PC-3 (cell line): ENCODE results near the gene FDXR. TPM values are rescaled to one million over a fixed set of nuclear protein-coding genes. Genes with fewer than 3 reads are reported as not detected.
"Not testable (repeated sequence)": the region's sequence is repeated elsewhere in the genome, so short reads cannot be mapped to it uniquely, and the experiment has no call there.

Source experiments
- ATAC-seq: fragments of 200-7000 bp; cut with Tn5 transposase; 2 replicates; pipeline ENCODE4 v1.9.1; 2020; ENCODE audit warnings: mild to moderate bottlenecking, moderate library complexity
- BruUV-seq: library from RNA; stranded (reverse); fragments of 400-500 nt; replicated peaks from 2 replicates; lab custom pipeline; 2021; lab: Mats Ljungman, UMichigan
- CTCF ChIA-PET: fragments of 300-600 bp; sonication (Branson Sonifier 250); formaldehyde crosslinking; loops from one replicate; lab custom pipeline; 2022; ENCODE audit warnings: antibody characterized with exemption; lab: Charles Lee
- POLR2A ChIA-PET: fragments of 300-600 bp; sonication (Branson Sonifier 250); formaldehyde crosslinking; loops from one replicate; lab custom pipeline; 2022; ENCODE audit warnings: antibody characterized with exemption; ENCODE audit not compliant: unreplicated experiment; lab: Charles Lee
- DNase-seq: peaks from one replicate; pipeline ENCODE4 v3.0.0-alpha.2; 2015
- H2AFZ ChIP-seq: fragments of 300-600 bp; sonication (generic); 2 replicates; pipeline ENCODE4 v1.6.0; 2016; ENCODE audit warnings: antibody characterized with exemption, low read length
- H3F3A ChIP-seq: fragments of 300-600 bp; sonication (generic); one replicate; pipeline ENCODE4 v1.6.0; 2017; ENCODE audit warnings: antibody characterized with exemption, low read length, control low read depth, mild to moderate bottlenecking; ENCODE audit not compliant: unreplicated experiment
- H3K27ac ChIP-seq: fragments of 300-600 bp; sonication (generic); 2 replicates; pipeline ENCODE4 v1.5.1; 2016; ENCODE audit warnings: mild to moderate bottlenecking, low read length
- H3K27me3 ChIP-seq: fragments of 300-600 bp; sonication (generic); 2 replicates; pipeline ENCODE4 v1.6.1; 2016; ENCODE audit warnings: low read length, mixed read lengths
- H3K36me3 ChIP-seq: fragments of 300-600 bp; sonication (generic); 2 replicates; pipeline ENCODE4 v1.6.1; 2016; ENCODE audit warnings: low read depth, mixed run types, low read length, mixed read lengths
- H3K4me1 ChIP-seq: fragments of 300-600 bp; sonication (generic); 2 replicates; pipeline ENCODE4 v1.5.1; 2016; ENCODE audit warnings: low read length; ENCODE audit not compliant: insufficient read depth
- H3K4me2 ChIP-seq: fragments of 300-600 bp; sonication (generic); 2 replicates; pipeline ENCODE4 v1.6.0; 2016; ENCODE audit warnings: low read length
- H3K4me3 ChIP-seq: fragments of 300-600 bp; sonication (generic); 2 replicates; pipeline ENCODE4 v1.5.1; 2016; ENCODE audit warnings: mild to moderate bottlenecking, low read length, mixed read lengths
- H3K79me2 ChIP-seq: fragments of 300-600 bp; sonication (generic); 2 replicates; pipeline ENCODE4 v1.6.1; 2017; ENCODE audit warnings: low read length, mixed read lengths
- H3K9ac ChIP-seq: fragments of 300-600 bp; sonication (generic); 2 replicates; pipeline ENCODE4 v1.6.0; 2016; ENCODE audit warnings: mild to moderate bottlenecking, low read length
- H3K9me2 ChIP-seq: fragments of 300-600 bp; sonication (generic); replicated peaks from 2 replicates; pipeline ENCODE4 v1.6.1; 2016; ENCODE audit warnings: mixed run types, low read length, mixed read lengths
- H3K9me3 ChIP-seq: fragments of 300-600 bp; sonication (generic); 2 replicates; pipeline ENCODE4 v1.6.1; 2016; ENCODE audit warnings: low read length, mixed read lengths
- H4K20me1 ChIP-seq: fragments of 300-600 bp; sonication (generic); 2 replicates; pipeline ENCODE4 v1.6.1; 2016; ENCODE audit warnings: low read length, mixed read lengths
- CTCF ChIP-seq: fragments of 300-600 bp; sonication (generic); conservative IDR thresholded peaks from 2 replicates; pipeline ENCODE4 v1.5.1; 2017; ENCODE audit warnings: antibody characterized with exemption, low read depth, mild to moderate bottlenecking, low read length
- EZH2 ChIP-seq: fragments of 300-600 bp; sonication (generic); IDR thresholded peaks from one replicate; pipeline ENCODE4 v1.6.1; 2017; ENCODE audit warnings: antibody characterized with exemption, mild to moderate bottlenecking, low read length; ENCODE audit not compliant: unreplicated experiment
- EZH2phosphoT487 ChIP-seq: fragments of 300-600 bp; sonication (generic); IDR thresholded peaks from 2 replicates; pipeline ENCODE4 v1.6.1; 2018; ENCODE audit warnings: mild to moderate bottlenecking, antibody characterized with exemption, low read length, borderline replicate concordance
- intact Hi-C: fragments of 100-400 bp; cut with micrococcal nuclease; formaldehyde crosslinking; loops from 2 replicates; pipeline ENCODE4 v1.9.0; 2023
- total RNA-seq: library from RNA; depleted of rRNA; stranded (reverse); fragments of >200 nt; gene quantifications from 2 replicates; pipeline ENCODE4 v1.2.3, GENCODE V29; 2014

FDXR gene
- total RNA-seq, 1 experiment from 2014 or later = 28.1 TPM

GRCh38 chr17:74909097-74909496 is 36.3 kb upstream of the FDXR start:
- H3K4me3 ChIP-seq, H3K79me2 ChIP-seq, H3K27ac ChIP-seq, H3F3A ChIP-seq, DNase-seq, H3K27me3 ChIP-seq, H3K9ac ChIP-seq, ATAC-seq, H3K4me2 ChIP-seq, H4K20me1 ChIP-seq, POLR2A ChIA-PET, H3K4me1 ChIP-seq, H2AFZ ChIP-seq, H3K9me3 ChIP-seq, BruUV-seq, CTCF ChIA-PET, H3K36me3 ChIP-seq, H3K9me2 ChIP-seq, intact Hi-C loops: not testable (repeated sequence)

DNA sequence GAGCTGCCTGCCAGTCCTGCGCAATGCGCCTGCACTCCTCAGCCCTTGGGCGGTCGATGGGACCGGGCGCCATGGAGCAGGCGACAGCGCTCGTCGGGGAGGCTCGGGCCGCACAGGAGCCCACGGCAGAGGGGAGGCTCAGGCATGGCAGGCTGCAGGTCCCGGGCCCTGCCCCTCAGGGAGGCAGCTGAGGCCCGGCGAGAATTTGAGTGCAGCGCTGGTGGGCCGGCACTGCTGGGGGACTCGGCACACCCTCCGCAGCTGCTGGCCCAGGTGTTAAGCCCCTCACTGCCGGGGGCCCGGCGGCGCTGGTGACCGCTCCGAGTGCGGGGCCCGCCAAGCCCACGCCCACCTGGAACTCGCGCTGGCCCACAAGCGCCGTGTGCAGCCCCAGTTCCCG is 34.2 kb upstream of the FDXR start:
- Histone ChIP-seq H2AFZ (no peak overlapping the region), H3K4me3 (no peak overlapping the region), H3K27ac (no peak overlapping the region), H3K79me2 (no peaks in the 10 kb centered on the region), H3K4me1 (no peaks in the 10 kb centered on the region), H3K9me3 (no peaks in the 10 kb centered on the region), H3K4me2 (no peak overlapping the region), H3K9ac (no peak overlapping the region), H3K9me2 (no peaks in the 10 kb centered on the region), H4K20me1 (no peaks in the 10 kb centered on the region), H3K27me3 (peaks cover 4% of the 10 kb centered on the region; the same call in 1 of the 2 replicates), H3K36me3 (no peaks in the 10 kb centered on the region), H3F3A (no peaks in the 10 kb centered on the region)
- DNase-seq (no peak), ATAC-seq (no peak)
- no peak for TF ChIP-seq CTCF
- no peak for TF ChIP-seq EZH2
- no peak for TF ChIP-seq EZH2phosphoT487
- intact Hi-C loops = no loop called here
- ChIA-PET POLR2A (no interaction called here), CTCF (no interaction called here)
- no TSS peak for BruUV-seq

DNA sequence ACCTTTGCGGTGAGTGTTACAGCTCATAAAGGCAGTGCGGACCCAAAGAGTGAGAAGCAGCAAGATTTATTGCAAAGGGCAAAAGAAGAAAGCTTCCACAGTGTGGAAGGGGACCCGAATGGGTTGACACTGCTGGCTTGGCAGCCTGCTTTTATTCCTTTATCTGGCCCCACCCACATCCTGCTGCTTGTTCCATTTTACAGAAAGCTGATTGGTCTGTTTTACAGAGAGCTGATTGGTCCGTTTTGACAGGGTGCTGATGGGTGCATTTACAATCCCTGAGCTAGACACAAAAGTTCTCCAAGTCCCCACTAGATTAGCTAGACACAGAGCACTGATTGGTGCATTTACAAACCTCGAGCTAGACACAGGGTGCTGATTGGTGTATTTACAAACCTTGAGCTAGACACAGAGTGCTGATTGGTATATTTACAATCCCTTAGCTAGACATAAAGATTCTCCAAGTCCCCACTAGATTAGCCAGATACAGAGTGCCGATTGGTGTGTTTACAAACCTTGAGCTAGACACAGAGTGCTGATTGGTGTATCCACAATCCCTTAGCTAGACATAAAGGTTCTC is 33.5 kb upstream of the FDXR start:
- H4K20me1 ChIP-seq, H3K9ac ChIP-seq, H3K4me2 ChIP-seq, H3K79me2 ChIP-seq, H3K4me1 ChIP-seq, H2AFZ ChIP-seq, H3K27me3 ChIP-seq, H3K36me3 ChIP-seq, H3K9me3 ChIP-seq, H3F3A ChIP-seq, H3K27ac ChIP-seq, ATAC-seq, H3K4me3 ChIP-seq, CTCF ChIA-PET, intact Hi-C loops, H3K9me2 ChIP-seq, BruUV-seq: not testable (repeated sequence)
- POLR2A ChIA-PET = interaction anchor here (0.6 kb wide), 1 partner anchor 573 kb away, joined by 7 read pairs; no protein-coding TSS in a partner anchor
- peak; percentile 23 for DNase-seq
